HG03439 (cell line): ENCODE measurements around the gene OR5D14.

Experiments used
- ATAC-seq: cut with Tn5 transposase; IDR thresholded peaks from one replicate; pipeline ENCODE4 v1.9.1; 2021; ENCODE audit warnings: mild to moderate bottlenecking, moderate library complexity; ENCODE audit not compliant: unreplicated experiment

Gene OR5D14

GRCh38 chr11:55795256-55795655 lies at the start of gene OR5D14:
Gene OR5D14 (plus strand): TSS chr11:55795556. CDS start chr11:55795556, 0 bp downstream.
- no peak for ATAC-seq

GRCh38 chr11:55773138-55773537 lies 22.2 kb upstream of the OR5D14 start, which contains the start of gene OR5D13:
Gene OR5D13 (plus strand): TSS chr11:55773438. CDS start chr11:55773438, 0 bp downstream.
- no peak for ATAC-seq

GRCh38 chr11:55791606-55792005 lies 3.8 kb upstream of the OR5D14 start:
- no peak for ATAC-seq

GRCh38 chr11:55793321-55793720 lies 2.0 kb upstream of the OR5D14 start:
- no peak for ATAC-seq

GRCh38 chr11:55806248-55806647 lies 10.9 kb downstream of the OR5D14 start:
- no peak for ATAC-seq

GRCh38 chr11:55811067-55811466 lies 15.7 kb downstream of the OR5D14 start, which contains the start of gene OR5L1:
Gene OR5L1 (plus strand): TSS chr11:55811367. CDS start chr11:55811467, 100 bp downstream.
- no peak for ATAC-seq

- no peak for ATAC-seq
Measured at GRCh38 chr11:55819330-55819729, 24.0 kb downstream of the OR5D14 start, which contains the start of gene OR5D18. Gene OR5D18 (plus strand): TSS chr11:55819630. CDS start chr11:55819630, 0 bp downstream.

GRCh38 chr11:55826919-55827318 lies 31.6 kb downstream of the OR5D14 start, which contains the start of gene OR5L2:
Gene OR5L2 (plus strand): TSS chr11:55827219. CDS start chr11:55827219, 0 bp downstream.
- ATAC-seq: no peak

- no peak for ATAC-seq
Measured at GRCh38 chr11:55838452-55838851, 43.1 kb downstream of the OR5D14 start, which contains the start of gene OR5D16. Gene OR5D16 (plus strand): TSS chr11:55838752. CDS start chr11:55838752, 0 bp downstream.
